ENCODE data around the gene TBC1D17.

DNA sequence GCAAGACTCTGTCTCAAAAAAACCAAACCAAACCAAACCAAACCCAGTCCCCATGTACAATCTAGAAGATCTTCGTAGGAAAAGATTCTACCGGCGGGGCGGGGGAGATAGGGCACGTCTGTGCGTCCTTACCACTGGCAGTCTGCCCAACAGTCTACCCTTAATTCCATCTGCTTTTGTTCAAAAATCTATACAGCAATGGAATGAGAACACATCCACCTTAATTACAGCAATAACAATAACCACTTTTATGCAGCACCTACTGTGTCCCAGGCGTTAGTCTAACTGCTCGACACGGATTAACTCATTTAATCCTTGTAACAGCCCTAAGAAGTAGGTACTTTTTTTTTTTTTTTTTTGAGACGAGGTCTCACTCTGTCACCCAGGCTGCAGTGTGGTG lies 49.0 kb downstream of the TBC1D17 start:
- no peak for TF ChIP-seq RAD21 (IDR thresholded peaks at IDR 0.05)
- TF ChIP-seq, protein P1, sequence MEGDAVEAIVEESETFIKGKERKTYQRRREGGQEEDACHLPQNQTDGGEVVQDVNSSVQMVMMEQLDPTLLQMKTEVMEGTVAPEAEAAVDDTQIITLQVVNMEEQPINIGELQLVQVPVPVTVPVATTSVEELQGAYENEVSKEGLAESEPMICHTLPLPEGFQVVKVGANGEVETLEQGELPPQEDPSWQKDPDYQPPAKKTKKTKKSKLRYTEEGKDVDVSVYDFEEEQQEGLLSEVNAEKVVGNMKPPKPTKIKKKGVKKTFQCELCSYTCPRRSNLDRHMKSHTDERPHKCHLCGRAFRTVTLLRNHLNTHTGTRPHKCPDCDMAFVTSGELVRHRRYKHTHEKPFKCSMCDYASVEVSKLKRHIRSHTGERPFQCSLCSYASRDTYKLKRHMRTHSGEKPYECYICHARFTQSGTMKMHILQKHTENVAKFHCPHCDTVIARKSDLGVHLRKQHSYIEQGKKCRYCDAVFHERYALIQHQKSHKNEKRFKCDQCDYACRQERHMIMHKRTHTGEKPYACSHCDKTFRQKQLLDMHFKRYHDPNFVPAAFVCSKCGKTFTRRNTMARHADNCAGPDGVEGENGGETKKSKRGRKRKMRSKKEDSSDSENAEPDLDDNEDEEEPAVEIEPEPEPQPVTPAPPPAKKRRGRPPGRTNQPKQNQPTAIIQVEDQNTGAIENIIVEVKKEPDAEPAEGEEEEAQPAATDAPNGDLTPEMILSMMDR (IDR thresholded peaks at IDR 0.05; ENCODE audit: low read depth, low read length, missing input control), result no peak
- TF ChIP-seq, protein P2, sequence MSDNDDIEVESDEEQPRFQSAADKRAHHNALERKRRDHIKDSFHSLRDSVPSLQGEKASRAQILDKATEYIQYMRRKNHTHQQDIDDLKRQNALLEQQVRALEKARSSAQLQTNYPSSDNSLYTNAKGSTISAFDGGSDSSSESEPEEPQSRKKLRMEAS (IDR thresholded peaks at IDR 0.05), result no peak
- TF ChIP-seq REST (IDR thresholded peaks at IDR 0.05), result no peak
- TF ChIP-seq SP1 (IDR thresholded peaks at IDR 0.05), result no peak
- no peak for TF ChIP-seq TAF1 (conservative IDR thresholded peaks at IDR 0.05)
- TF ChIP-seq FOXA1 (IDR thresholded peaks at IDR 0.05), result no peak
- no peak for TF ChIP-seq YY1 (IDR thresholded peaks at IDR 0.05)
- TF ChIP-seq GABPA (IDR thresholded peaks at IDR 0.05 in 1 of 2, conservative IDR thresholded peaks at IDR 0.05 in 1 of 2), result no peak
- TF ChIP-seq EGR1 (IDR thresholded peaks at IDR 0.05; ENCODE audit: low read depth in 2 of 2), result no peak
